HS-5 (cell line): Measurements from ENCODE around the gene TEDC1.
A peak's percentile ranks its signal among the peaks of the same experiment; 100 is the strongest.

ENCODE experiments used
- DNase-seq: peaks from one replicate; pipeline ENCODE4 v3.0.0-alpha.2; 2012; ENCODE audit warnings: low read depth

The TEDC1 gene

DNA sequence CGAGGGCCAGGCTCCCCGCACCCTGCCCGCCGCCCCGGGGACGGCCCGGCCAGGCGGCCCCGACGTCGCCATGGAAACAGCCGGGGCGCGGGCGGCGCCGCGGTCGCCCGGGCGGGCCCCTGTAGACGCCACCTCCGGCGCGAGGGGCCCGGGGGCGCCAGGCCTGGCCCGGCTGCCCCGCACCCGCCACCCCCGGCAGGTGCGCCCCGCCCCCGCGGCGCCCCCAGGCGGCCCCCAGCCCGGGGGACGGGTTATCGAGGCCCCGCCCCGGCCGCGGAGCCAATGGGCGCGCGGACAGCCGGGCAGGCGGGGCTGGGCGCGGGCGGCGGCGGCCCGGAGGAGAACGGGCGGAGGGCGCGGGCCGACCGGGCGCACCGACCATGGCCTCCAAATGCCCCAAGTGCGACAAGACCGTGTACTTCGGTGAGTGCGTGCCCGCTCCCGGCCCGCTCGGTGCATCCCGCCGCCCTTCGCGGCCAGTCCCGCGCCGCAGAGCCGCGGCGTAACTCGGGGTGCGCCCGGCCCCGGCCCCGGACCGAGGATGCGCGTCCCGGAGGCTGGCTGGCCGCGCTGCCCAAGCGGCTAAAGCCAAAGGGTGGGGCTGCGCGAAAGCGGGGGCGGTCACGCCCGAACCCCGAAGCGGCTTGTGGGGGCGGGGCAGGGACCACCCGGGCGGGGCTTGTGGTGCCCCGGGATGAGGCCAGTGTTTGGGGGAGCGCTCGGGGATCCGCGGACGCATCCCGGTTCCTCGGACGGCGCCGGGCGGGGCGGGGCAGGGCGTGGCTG, 16.4 kb upstream of the TEDC1 start, which contains the start of gene CRIP2:
Gene CRIP2 (plus strand): TSS at position 339 of the 786 bp plus-strand sequence. CDS start 42 bp downstream, at position 381.
- no peak for DNase-seq

DNA sequence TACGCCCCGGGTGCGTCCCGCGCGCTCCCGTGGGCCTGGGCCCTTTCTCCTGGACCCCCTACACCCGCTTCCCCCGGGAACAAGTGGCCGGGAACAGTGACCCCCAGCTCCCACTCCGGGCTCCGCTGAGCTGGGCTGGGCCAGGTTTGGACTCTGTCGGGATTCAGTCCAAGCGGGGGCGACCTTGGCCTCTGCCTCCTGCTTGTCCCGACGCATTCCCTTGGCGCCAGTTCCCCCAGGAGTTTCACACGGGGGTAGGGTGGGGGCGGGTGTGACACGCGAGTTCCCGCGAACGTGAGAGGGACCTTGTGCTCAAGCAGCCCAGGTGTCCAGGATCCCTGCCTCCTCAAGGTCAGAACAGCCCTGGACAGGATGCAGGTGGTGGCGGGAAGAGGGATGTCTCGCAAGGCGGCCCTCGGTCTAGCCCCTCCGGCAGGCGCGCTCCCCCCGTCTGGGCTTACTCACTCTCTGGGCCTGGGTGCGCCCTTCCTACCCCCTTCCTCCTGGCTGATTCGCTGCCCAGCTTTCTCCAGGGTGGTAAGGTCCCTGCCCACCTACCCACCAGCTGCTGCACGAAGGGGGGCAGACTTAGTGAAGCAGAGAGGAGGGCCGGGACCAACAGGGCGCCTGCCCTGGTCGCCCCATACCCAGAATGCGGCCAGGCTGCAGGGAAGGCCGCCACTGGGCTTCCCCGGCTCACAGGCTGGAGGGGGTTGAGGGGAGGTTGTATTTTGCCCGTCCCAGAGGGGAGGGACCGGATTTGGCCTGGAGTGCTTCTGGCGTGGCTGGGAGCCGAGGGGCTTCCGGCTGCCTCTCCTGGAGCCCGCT, 15.6 kb upstream of the TEDC1 start:
- DNase-seq: no peak

DNA sequence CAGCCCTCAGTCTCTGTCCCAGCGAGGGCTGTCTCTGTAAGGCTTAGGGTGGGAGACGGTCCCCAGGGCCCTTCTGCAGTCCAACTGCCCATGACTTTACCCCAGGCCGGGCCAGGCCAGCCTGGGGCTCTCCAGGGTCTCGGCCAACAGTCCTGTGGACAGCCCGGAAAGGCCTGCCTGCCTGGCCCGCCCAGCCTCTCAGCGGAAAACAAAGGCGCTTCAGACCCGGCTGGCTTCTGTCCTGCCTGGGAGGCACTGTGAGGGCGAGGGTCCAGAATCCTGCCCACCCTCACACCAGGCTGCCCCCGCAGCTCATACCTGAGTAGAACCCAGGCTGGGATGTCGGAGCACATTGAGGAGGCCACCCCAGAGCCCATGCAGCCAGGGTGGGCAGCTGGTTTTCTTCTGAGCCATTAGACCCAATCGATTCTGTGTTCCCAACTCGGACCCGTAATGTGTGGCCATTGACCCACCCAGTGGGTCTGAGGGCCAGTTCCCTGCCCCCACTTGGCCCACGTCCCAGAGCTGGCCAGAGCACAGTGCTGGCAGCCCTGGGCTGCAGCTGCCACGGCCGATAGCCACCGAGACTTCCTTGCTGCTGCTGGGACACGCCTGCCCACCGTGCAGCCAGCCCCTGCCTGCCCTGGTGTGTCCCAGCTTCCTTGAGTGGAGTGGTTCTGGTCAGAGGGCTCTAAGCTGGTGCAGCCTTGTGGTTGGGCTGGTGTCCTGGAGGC, 14.8 kb upstream of the TEDC1 start:
- no peak for DNase-seq

DNA sequence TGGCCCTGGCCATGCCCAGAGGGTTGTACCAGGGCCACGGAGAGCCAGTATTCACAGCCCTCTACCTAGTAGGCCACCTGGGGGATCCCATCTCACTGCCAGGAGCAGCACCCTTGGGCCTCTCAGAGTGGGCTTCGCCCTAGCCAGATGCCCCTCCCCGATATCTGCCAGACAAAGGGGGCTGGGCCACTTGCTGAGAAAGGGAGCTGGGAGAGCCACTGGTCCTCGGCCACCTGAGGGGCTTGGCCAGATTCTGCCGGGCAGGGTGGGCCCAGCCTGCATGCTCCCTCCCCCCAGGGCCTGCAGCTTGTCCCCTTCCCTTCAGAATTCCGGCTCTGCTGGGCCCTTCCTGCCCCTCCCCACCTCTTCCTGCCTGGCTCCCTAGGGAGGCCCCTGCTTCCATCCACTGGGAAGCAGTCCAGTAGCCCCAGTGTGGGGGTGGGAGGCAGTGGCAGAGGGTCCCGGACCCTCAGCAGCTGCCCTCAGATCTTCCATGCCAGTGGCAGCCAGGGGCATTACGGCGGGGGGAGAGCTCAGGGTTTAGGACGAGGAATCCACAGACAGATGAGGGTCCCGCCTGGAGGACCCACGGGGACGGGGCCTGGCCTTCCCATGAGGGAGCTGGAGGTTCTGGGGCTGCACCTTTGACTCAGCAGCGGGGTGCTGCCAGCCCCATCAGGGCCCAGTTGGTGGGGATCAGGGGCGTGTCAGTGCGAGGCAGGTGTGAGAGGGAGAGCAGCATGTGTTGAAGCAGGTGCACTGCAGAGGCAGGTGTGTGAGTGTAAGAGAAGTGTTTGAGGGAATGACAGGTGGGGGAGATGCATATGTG, 14.0 kb upstream of the TEDC1 start:
- DNase-seq: no peak

DNA sequence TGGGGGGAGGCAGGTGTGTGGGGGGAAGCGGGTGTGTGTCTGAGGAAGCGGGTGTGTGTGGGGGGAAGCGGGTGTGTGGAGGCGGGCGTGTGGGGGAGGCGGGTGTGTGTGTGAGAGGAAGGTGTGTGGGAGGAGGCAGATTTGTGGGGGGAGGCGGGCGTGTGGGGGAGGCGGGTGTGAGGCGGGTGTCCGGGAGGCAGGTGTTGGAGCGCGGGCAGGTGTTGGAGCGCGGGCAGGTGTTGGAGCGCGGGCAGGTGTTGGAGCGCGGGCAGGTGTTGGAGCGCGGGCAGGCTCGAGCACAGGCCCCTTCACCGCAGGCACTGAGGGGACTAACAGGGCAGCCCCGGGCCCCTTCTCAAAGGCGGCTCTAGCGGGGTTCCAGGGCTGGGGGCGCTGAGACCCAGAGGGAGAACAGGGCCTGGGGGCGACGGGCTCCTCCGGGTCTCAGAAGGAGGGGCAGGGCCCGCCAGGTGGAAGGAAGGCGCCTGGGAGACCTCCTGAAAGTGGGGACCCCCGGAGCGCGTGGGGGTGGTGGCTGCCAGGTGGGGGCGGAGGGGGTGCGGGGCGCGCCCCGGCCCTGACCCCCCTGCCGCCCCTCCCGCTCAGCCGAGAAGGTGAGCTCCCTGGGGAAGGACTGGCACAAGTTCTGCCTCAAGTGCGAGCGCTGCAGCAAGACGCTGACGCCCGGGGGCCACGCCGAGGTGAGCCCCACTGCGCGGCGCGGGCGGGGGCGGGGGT, 13.2 kb upstream of the TEDC1 start:
- no peak for DNase-seq

DNA sequence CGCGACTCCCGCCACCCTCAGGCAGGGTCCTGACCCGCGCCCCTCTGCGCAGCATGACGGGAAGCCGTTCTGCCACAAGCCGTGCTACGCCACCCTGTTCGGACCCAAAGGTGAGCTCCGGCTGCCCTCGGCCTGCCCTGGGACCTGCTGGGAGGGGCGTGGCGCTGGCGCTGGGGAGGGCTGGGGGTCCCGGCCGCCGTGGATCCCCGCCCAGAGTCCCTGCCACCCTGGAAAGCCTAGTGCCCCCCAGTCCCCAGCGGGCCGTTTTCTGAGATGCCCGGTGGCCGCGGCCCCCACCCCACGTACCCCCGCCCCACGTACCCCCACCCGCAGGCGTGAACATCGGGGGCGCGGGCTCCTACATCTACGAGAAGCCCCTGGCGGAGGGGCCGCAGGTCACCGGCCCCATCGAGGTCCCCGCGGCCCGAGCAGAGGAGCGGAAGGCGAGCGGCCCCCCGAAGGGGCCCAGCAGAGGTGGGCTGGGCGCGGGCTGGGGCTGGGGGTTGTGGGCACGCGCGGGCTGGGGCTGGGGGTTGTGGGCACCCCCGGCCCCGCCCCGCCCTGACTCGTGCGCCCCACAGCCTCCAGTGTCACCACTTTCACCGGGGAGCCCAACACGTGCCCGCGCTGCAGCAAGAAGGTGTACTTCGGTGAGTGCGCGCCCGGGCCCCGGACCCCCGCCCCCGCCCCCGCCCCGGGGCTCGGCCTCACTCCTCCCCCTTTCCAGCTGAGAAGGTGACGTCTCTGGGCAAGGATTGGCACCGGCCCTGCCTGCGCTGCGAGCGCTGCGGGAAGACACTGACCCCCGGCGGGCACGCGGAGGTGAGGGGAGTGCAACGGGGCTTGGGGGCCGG, 12.4 kb upstream of the TEDC1 start:
- no peak for DNase-seq

DNA sequence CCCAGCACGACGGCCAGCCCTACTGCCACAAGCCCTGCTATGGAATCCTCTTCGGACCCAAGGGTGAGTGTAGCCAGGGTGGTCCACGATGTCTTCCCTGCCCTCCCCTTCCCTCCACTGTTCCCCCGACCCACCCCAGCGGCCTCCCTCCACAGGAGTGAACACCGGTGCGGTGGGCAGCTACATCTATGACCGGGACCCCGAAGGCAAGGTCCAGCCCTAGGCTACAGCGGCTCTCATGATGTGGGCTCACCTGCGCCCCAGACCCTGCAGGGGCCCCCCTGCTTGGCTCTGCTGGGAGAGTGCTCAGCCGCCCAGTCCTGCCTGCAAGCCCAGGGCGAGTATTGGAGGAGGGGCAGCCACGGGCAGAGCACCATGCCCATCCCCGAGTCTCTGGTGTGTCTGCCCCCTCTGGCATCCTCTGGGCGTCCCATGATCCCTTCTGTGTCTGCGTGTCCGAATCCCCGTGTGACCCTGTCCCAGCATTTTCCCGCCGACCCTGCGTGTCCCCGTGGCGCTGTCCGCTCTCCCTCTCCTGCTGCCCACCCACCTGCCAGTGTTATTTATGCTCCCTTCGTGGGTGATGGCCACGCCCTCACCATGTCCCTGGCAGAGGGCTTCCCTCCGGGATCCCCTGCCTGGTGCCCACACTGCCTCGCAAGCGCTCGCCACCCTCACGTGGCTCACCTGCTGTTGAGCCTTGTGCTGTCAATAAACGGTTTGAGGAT, 11.5 kb upstream of the TEDC1 start:
- DNase-seq: no peak

DNA sequence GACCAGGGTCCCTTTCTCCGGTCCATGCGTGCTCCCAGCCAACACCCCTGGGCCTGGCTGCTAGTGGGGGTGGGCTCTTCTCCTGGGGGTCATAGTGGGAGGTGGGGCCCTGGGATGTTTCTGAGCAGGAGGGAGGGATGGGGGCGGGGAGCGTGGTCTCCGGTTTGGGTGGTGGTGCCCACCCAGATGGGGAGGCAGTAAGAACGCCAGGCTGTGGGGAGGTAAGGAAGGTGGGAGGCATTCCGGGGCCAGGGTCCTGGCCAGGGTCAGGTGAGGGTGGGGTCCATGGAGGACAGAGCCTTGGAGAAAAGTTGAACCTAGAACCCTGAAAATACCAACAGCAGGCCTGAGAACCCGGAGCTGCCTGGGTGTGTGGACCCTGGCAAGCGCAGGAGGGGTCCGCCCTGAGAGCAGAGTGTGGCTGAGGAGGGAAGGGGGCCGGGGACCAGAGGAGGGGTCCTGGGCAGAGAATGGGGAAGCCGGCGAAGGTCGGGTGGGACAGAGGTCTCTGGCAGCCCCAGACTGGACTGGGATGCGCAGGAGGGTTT, 10.8 kb upstream of the TEDC1 start:
- DNase-seq: no peak

DNA sequence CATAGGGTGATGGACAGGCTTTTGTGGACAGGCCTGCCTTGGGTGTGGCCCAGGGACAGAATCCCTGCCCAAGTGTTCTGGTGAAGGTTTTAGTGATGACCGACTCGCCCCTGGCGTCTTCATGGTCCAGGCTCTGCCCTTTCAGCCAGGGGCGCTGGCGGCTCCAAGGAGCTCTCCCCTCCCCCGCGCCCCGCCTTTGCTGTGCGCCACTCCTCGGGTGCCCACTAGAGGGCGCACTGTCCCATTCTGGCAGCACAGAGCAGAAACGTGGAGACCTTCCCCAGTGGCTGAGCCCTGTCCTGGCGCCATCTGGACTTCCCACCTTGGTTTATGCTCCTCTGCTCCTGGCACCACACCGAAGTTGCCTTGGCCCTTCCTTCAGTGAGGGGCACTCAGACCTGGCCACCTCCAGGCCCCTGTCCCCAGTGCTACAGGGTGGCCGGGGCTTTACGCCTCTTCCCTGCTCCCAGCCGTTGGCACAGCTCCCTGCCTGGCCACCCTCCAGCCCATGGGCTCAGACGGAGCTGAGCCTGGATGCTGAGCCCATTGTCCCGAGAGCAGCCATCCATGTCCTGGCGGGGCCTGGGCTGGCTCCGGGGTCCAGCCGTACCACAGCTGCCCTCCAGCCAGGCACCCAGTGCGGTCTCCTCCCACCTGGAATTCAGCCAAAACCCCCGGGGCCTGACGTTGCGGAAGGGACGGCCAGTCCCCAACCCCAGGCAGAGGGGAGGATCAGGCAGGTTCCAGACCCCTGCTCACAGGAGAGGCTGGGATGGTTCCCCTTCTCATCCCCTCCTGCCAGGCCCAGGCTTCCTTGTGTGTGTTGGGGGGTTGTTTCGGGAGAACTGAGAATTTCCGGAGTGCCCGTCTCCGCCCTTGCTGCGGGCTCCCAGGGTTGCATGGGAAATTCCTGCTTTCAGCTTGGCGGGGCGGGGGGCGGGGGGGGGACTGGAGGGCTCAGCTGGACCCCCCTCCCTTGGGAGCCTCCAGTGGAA, 9.9 kb upstream of the TEDC1 start:
- DNase-seq: peak; percentile 48

DNA sequence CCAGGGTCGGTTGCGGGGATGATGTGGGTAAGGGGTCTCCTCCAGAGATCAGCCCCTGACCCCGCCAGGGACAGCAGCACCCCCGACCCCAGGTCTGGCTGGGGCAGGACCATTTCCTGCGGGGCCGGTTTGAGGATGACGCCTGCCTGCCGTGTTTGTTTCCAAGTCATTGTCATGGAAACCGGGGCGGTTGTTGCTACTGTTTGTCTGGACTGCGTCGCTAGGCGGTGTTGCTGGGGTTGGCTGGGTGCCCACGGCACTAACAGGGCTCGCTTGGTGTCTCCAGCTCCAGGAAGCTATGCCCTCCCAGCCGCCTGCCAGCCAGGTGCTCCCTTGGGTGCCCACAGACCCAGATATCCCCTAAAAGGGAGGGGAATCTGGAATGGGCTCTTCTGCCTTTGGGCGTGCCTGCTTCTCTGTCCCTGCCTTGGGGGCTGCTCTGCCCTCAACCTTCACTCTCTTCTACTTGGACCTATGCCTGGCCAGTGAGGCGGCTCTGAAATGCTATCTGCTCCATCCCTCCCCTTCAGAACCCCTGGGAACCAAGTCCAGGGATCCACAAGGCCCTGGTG, 9.1 kb upstream of the TEDC1 start:
- peak; percentile 87 for DNase-seq

DNA sequence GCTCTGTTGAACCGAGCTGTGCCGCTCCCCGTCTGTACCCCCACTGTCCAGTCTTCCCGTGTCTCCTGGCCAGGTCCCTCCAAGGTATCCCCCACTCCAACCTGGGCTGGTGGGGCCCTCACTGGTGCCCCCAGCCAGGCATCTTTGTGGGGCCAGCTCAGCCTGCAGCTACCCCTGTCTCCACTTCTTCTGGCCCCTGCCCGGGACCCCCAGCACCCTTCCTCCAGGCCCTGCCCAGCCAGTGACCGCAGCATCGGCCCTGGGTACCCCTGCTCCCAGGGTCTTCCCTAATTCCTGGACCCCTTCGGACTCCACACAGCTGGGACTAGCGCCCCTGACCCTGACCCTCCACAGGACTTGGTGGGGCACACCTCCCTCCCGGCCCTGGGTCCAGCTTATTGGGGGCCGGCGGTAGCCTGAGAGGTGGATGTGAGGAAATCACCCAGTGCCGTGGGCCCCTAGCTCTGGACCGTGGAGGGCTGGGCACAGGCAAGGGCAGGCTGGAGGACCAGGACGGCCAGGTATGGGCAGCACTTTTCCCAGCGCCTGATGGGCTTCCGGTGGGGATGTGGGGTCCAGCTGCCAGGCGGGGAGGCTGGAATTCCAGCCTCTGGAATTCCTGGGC, 8.4 kb upstream of the TEDC1 start:
- no peak for DNase-seq

DNA sequence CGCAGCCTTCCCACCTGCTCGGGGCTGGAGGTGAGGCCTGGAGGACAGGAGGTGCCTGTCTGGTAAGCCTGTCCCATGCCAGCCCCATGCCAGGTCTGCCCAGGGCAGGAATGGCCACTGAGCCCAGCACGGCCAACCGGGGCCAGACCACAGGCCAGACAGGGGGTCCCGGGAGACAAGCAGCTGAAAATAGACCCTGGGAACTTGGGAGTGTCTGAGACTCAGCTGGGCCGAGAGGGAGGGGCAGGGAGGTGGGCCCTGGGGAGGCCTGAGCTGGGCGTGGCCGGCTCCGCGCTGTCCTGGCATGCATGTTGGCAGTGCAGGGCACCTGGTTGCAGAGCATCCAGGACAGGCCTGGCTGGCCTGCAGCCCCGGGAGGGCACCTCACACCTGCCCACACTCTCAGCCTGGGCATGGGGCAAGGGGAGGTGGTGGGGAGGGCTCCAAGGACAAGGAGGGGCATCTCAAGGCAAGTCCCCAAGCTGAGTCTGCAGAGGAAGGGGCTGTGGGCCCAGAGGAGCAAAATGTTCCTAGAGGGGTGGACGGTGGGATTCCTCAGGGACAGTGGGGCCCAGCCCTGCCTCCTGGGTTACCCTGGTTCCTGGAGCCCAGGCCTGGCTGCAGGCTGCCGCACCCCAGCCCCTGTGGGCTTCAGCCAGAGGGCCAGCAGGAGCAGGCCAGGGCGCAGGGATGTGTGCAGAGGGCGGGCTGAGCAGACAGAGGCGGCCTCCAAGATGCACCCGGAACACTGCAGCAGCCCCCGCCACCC, 7.6 kb upstream of the TEDC1 start:
- no peak for DNase-seq

DNA sequence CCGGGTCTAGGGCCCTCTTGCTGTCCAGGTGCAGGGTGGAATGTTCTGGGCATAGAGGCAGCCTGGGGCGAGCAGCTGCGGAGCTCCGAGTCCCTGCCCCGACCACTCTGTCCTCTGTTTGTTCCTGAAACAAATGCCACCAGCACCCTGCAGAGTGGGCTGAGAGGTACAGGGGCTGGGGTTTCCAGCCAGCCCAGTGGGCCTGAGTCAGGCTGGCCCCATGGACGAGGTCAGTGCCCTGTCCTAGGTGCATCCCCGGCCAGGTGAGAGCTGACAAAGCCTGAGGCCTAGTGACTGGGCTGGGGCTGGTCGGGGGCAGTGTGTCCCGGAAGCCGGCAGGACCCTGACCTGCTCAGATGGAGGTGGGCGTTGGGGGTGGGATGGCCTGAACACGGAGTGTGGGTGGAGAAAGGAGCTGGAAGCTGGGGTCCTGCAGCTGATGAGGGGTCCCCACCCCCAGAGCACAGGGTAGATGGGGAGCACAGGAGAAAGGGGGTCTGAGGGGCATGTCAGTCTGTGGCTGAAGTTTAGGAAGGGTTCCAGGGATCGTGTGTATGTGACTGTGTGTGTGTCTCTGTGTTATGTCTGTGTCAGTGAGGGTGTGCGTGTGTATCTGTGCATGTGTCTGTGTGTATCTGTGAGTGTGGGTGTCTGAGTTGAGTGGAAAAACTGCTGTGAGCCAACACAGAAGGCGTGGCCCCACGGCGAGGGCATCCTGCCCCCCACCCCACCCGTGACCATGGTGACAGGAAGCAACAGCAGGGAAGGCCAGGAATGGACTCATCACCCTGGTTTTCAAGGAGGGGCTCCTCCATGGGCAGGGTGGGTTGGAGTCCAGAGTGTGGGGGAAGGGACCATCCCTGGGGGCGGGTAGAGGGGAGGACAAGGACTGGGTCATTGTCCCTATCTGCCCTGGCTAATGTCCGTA, 6.7 kb upstream of the TEDC1 start:
- no peak for DNase-seq

DNA sequence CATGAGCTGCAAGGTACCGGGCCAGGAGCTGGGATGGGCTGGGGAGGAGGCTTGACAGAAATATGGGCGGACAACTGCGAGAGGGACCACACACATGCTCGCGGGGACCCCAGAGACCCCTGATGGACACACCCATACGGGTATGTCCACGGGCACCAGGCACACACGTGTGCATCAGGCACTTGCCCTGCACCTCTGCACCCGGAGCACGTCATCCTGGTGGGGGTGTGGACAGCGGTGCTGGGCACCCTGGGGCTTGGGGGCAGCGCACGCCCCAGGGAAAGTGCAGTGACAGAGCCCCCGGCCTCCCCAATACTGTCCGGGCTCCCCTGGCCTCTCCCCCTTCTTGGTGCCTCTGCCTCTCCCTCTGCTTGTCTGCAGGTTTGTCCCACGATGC, 6.1 kb upstream of the TEDC1 start:
- DNase-seq: no peak

DNA sequence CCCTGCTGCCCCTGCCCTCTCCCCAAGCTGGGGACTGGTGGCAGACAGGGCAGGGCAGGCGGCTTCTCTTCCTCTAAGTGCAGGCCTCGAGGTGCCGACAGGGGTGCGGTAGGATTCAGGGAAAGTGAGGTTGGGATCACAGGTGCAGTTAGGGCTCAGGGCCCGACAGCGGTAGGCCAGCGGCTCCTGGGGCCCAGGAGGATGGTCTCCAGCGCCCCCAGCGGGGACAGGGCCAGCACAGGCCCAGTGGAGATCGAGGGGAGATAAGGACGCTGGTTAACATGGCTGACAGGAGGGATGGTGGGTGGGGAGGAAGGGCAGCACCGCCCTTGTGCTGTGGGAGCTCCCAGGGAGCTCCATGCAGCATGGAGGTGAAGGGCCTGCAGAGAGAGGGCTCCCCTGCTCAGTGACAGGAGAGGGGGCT, 5.3 kb upstream of the TEDC1 start:
- DNase-seq: no peak
